Activated CD4-positive, alpha-beta T cell treated with anti-CD3 and anti-CD28 coated beads, Interleukin-2, amount 50 U/mL, for 1 hour (primary cell): ENCODE measurements around the gene TBCD.

ENCODE experiments used
- DNase-seq: peaks from one replicate; pipeline ENCODE4 v3.0.0-alpha.2; 2020

Gene TBCD

GRCh38 chr17:82909322-82909904, 157.5 kb downstream of the TBCD start:
- no peak for DNase-seq

DNA sequence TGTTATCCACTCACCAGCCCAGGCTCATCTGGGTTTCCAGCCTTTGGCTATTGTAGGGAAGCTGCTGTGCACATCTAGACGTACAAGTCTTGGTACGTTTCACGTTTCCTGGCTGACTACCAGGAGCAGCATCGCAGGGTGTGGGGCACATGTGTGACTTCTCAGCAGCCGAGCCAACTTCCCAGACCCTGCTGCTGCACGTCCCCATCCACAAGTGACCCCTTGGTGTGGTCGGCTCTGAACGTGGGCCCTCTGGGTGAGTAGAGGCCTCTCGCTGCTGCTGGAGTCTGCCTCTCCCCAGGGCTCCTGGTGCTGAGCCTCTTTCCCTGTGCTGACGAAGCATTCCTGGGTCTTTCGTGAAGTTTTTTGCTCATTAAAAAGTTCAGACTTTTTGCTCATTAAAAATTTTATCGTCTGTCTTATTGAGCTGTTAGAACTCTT, 158.2 kb downstream of the TBCD start:
- DNase-seq = no peak

- DNase-seq = no peak
These were observed 158.9 kb downstream of the TBCD start for GRCh38 chr17:82910770-82911169.

GRCh38 chr17:82911822-82912221, 160.0 kb downstream of the TBCD start:
- no peak for DNase-seq

- DNase-seq = no peak
These were observed 160.7 kb downstream of the TBCD start for GRCh38 chr17:82912484-82913089.

DNA sequence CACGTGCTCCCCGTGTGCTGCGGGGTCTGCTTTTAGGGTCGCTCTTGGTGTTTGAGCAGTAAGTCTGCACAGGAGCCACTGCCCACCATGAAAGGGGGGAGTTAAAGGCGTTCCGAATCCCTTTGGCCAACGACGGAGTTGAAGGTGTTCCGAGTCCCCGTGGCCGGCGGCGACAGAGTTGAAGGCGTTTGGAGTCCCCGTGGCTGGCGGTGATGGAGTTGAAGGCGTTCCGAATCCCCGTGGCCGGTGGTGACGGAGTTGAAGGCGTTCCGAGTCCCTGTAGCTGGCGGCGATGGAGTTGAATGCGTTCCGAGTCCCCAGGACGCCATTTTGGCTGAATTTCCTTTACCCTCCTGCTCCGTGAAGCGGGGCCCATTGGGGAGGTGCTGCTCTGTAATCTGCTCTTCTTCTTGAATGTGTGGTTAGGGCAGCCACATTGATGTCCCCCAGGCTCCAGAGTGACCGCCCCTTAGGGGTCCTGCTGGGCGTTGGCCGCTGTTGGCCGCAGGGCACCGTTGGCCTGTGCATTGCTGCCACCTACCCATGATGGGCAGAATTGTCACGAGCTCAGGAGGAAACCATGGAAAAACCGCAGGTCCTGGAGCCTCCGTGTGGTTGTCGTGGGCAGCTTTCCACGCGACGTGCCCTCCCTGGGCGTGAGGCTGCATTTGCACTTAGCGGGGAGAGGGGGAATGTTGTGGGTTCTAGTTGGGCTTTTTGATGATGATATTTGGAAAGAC, 161.6 kb downstream of the TBCD start:
- DNase-seq = no peak

GRCh38 chr17:82914375-82914774, 162.5 kb downstream of the TBCD start:
- DNase-seq = no peak

- DNase-seq = no peak
These were observed 163.3 kb downstream of the TBCD start for GRCh38 chr17:82915010-82915756.

DNA sequence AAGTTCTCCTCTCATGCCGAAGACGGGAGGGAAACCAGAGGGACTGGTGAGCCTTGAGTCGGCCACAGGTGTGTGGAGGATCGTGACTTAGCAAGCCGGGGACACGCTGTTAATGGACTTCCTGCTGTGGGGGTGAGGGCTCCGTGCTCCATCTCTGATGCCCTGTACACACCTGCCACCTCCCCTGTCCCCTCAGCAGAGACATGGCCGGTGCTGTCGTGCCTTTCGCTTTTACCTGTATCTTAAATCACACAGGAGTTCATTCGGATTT, 163.8 kb downstream of the TBCD start:
- DNase-seq = no peak

DNA sequence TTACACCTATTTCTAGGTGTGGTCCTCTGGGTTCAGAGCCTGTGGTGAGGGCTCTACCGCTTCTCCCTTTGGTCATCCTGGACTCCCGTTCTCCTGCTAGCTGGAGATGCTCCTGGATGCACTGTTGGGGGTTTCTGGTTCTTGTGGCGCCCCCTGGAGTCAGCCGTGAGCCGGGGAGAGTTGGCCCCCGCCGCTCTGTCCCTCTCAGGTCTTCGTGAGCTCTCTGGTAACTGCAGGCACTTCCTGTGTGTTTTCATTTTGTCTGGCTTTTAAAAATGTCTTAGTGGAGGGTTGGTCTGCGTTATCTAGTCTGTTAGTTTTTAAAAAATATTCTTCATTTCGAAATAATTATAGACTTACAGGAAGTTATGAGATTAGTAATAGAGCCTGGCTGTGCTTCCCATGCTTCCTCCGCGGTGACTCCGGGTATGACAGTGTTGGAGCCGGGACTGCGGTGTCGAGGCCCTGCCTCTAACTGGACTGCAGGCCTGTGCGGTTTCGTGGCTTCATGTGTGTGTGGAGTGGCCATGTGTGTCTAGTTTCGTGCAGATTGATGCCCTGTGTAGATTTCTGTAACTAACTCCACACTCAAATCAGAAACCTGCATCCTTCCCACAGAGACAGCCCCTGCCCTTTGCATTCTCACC, 166.0 kb downstream of the TBCD start:
- peak; percentile 34 for DNase-seq

- no peak for DNase-seq
These were observed 166.6 kb downstream of the TBCD start for GRCh38 chr17:82918508-82918907.

GRCh38 chr17:82920150-82920549, 168.3 kb downstream of the TBCD start:
- DNase-seq = no peak

DNA sequence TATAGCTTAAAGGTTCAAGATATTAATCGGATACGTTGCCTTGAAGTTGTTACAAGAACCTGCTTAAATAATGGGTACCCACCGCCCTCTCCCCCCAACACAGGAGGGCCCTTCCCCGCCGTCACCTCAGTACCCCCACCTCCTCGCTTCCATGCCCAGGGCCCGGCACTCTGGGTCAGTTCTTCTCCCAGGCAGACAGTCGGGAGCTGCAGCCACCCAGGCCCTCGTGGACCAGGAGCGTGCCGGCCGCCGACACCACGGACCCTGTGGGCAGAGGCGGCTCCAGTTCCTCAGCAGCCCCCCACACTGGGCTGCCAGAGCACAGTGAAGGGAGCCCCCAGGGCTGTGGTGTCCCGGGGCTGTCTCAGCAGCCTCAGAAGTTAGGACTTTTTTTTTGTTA, 168.8 kb downstream of the TBCD start:
- DNase-seq = no peak

DNA sequence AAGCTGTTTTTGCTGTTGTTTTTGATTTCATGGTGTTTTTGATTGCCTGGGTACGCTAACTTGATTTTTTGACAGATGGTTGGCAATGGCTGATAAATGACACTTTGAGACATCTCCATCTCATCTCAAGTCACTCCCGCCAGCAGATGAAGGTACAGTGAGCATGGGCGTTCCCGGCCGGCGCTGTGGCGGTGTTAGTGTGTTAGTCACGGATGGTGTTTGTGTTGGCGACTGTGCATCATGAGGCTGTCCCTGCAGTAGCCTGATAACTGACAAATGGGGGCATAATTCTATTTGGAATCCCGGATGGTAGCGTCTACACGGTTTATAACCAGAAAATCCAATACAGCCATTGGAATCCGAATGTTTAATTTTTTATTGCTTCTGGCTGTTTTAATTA, 169.6 kb downstream of the TBCD start:
- DNase-seq = no peak

GRCh38 chr17:82922646-82923045, 170.8 kb downstream of the TBCD start:
- no peak for DNase-seq

DNA sequence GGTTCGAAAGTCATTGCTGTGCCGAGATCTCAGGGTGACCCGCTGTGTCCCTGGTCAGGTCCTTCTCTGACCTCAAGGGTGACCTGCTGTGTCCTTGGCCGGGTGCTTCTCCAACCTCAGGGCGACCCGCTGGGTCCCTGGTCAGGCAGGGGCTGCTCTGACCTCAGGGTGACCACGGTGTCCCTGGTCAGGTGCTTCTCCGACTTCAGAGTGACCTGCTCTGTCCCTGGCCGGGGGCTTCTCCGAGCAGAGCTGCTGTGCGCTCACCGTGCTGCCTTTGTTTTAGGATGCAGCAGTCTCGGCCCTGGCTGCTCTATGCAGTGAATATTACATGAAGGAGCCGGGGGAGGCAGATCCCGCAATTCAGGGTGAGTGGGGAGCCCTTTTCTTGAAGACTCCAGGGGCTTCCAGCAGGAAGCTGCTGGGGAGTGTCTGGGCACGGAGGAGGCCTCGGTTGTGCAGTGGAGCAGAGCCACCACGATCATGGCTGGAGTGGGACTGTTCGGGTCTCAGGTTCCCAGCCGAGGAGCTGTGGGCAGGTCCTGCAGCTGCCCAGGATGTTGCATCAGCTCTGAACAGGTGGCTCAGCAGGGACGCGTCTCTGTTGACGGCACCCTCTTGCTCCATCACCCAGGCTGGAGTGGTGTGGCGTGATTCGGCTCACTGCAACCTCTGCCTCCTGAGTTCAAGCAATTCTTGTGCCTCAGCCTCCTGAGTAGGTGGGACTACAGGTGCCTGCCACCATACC, 171.7 kb downstream of the TBCD start:
- no peak for DNase-seq

- no peak for DNase-seq
These were observed 172.3 kb downstream of the TBCD start for GRCh38 chr17:82924214-82924613.

- DNase-seq = no peak
These were observed 172.9 kb downstream of the TBCD start for GRCh38 chr17:82924812-82925211.

DNA sequence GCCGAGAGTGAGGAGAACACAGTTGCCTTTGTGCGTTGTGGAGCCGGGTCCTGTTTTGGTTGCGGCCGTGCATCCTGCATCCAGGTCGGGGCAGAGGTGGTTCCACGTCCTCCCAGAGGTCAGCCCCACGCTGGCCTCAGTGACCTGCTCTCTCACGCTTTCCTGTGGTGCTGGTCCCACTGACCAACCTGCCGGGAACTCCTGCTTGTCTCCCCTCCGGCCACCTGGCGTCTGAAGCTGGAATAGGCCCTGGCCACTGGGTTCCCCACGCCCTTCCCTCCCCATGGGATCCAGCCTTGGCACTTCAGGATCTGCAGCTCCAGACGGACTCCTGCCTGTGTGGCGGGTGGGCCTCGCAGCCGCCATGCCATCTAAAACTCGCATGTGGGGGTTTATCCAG, 173.5 kb downstream of the TBCD start:
- no peak for DNase-seq

GRCh38 chr17:82926081-82926480, 174.2 kb downstream of the TBCD start:
- DNase-seq = no peak

- DNase-seq = no peak
These were observed 174.9 kb downstream of the TBCD start for GRCh38 chr17:82926716-82927115.

GRCh38 chr17:82927311-82927660, 175.4 kb downstream of the TBCD start:
- no peak for DNase-seq
